ENCODE measurements around the gene KRTAP1-4.

DNA sequence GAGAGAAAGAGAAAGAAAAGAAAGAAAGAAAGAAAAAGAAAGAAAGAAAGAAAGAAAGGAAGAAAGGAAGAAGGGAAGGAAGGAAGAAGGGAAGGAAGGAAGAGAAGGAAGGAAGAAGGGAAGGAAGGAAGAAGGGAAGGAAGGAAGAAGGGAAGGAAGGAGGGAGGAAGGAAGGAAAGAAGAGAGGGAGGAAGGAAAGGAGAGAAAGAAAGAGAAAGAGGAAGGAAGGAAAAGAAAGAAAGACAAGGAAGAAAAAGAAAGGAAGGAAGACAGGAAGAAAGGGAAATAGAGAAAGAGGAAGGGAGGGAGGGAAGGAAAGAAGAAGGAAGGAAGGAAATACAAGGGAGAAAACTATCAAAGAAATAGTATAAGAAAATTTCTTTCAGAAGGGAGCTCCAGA lies 46.8 kb upstream of the KRTAP1-4 start:
- TF ChIP-seq, protein P1, sequence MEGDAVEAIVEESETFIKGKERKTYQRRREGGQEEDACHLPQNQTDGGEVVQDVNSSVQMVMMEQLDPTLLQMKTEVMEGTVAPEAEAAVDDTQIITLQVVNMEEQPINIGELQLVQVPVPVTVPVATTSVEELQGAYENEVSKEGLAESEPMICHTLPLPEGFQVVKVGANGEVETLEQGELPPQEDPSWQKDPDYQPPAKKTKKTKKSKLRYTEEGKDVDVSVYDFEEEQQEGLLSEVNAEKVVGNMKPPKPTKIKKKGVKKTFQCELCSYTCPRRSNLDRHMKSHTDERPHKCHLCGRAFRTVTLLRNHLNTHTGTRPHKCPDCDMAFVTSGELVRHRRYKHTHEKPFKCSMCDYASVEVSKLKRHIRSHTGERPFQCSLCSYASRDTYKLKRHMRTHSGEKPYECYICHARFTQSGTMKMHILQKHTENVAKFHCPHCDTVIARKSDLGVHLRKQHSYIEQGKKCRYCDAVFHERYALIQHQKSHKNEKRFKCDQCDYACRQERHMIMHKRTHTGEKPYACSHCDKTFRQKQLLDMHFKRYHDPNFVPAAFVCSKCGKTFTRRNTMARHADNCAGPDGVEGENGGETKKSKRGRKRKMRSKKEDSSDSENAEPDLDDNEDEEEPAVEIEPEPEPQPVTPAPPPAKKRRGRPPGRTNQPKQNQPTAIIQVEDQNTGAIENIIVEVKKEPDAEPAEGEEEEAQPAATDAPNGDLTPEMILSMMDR (IDR thresholded peaks at IDR 0.05): no peak
- TF ChIP-seq POLR2A (IDR thresholded peaks at IDR 0.05): no peak
